Measurements from ENCODE around the gene RABEP2.
"Not testable (repeated sequence)": the region's sequence is repeated elsewhere in the genome, so short reads cannot be mapped to it uniquely, and the experiment has no call there.

The RABEP2 gene

GRCh38 chr16:28950648-28951409 lies 25.8 kb upstream of the RABEP2 start, which contains the start of gene NFATC2IP:
Gene NFATC2IP, plus strand, starts transcription at chr16:28950937. Its CDS starts 75 bp downstream, at chr16:28951012.
- peak within 1 kb of the TSS; percentile 73 for H3K27ac ChIP-seq (ENCODE audit: low read depth, low read length)
- peaks cover 11% of the 10 kb centered on the region for H3K4me1 ChIP-seq (ENCODE audit: insufficient read depth, low read length)
- H3K9ac ChIP-seq (ENCODE audit: low read length), result no peak within 1 kb of the TSS
- H3K36me3 ChIP-seq (ENCODE audit: insufficient read depth, low read length), result peaks cover 26% of the 10 kb centered on the region
- no peaks in the 10 kb centered on the region for H3K27me3 ChIP-seq (ENCODE audit: control insufficient read depth in 1 of 2, insufficient read depth in 2 of 2, low read length in 2 of 2)
- no peaks in the 10 kb centered on the region for H3K9me3 ChIP-seq (ENCODE audit: low read length)
- H3K4me3 ChIP-seq (ENCODE audit: low read depth in 1 of 2, low read length in 2 of 2), result peak within 1 kb of the TSS; percentile 51 to 66

- Histone ChIP-seq H3K9ac (ENCODE audit: low read length) (no peak overlapping the region), H3K36me3 (ENCODE audit: insufficient read depth, low read length) (no peaks in the 10 kb centered on the region), H3K27me3 (ENCODE audit: control insufficient read depth in 1 of 2, insufficient read depth in 2 of 2, low read length in 2 of 2) (no peaks in the 10 kb centered on the region), H3K4me3 (ENCODE audit: low read depth in 1 of 2, low read length in 2 of 2) (no peak overlapping the region), H3K4me1 (ENCODE audit: insufficient read depth, low read length) (peaks cover 11% of the 10 kb centered on the region), H3K27ac (ENCODE audit: low read depth, low read length) (no peak overlapping the region), H3K9me3 (ENCODE audit: low read length) (no peaks in the 10 kb centered on the region)
These were observed 21.6 kb upstream of the RABEP2 start for GRCh38 chr16:28946681-28947080.

GRCh38 chr16:28943281-28943680 lies 18.2 kb upstream of the RABEP2 start:
- no peak overlapping the region for H3K27ac ChIP-seq (ENCODE audit: low read depth, low read length)
- H3K9me3 ChIP-seq (ENCODE audit: low read length), result no peaks in the 10 kb centered on the region
- no peak overlapping the region for H3K4me3 ChIP-seq (ENCODE audit: low read depth in 1 of 2, low read length in 2 of 2)
- H3K4me1 ChIP-seq (ENCODE audit: insufficient read depth, low read length), result peaks cover 9% of the 10 kb centered on the region
- H3K36me3 ChIP-seq (ENCODE audit: insufficient read depth, low read length), result no peaks in the 10 kb centered on the region
- H3K9ac ChIP-seq (ENCODE audit: low read length), result no peak overlapping the region
- no peaks in the 10 kb centered on the region for H3K27me3 ChIP-seq (ENCODE audit: control insufficient read depth in 1 of 2, insufficient read depth in 2 of 2, low read length in 2 of 2)

- not testable (repeated sequence) for H3K9me3 ChIP-seq (ENCODE audit: low read length); H3K4me1 ChIP-seq (ENCODE audit: insufficient read depth, low read length); H3K4me3 ChIP-seq (ENCODE audit: low read depth in 1 of 2, low read length in 2 of 2); H3K36me3 ChIP-seq (ENCODE audit: insufficient read depth, low read length); H3K9ac ChIP-seq (ENCODE audit: low read length); H3K27ac ChIP-seq (ENCODE audit: low read depth, low read length); H3K27me3 ChIP-seq (ENCODE audit: control insufficient read depth in 1 of 2, insufficient read depth in 2 of 2, low read length in 2 of 2)
These were observed 14.8 kb upstream of the RABEP2 start for GRCh38 chr16:28939825-28940224.

- no peak overlapping the region for H3K4me3 ChIP-seq (ENCODE audit: low read depth in 1 of 2, low read length in 2 of 2)
- H3K27me3 ChIP-seq (ENCODE audit: control insufficient read depth in 1 of 2, insufficient read depth in 2 of 2, low read length in 2 of 2), result no peaks in the 10 kb centered on the region
- no peaks in the 10 kb centered on the region for H3K36me3 ChIP-seq (ENCODE audit: insufficient read depth, low read length)
- no peak overlapping the region for H3K27ac ChIP-seq (ENCODE audit: low read depth, low read length)
- no peaks in the 10 kb centered on the region for H3K9me3 ChIP-seq (ENCODE audit: low read length)
- no peak overlapping the region for H3K9ac ChIP-seq (ENCODE audit: low read length)
- no peaks in the 10 kb centered on the region for H3K4me1 ChIP-seq (ENCODE audit: insufficient read depth, low read length)
These were observed 13.7 kb upstream of the RABEP2 start for GRCh38 chr16:28938721-28939120.

GRCh38 chr16:28937222-28937876 lies 12.3 kb upstream of the RABEP2 start:
- no peaks in the 10 kb centered on the region for H3K36me3 ChIP-seq (ENCODE audit: insufficient read depth, low read length)
- no peaks in the 10 kb centered on the region for H3K4me1 ChIP-seq (ENCODE audit: insufficient read depth, low read length)
- H3K27ac ChIP-seq (ENCODE audit: low read depth, low read length), result no peak overlapping the region
- no peak overlapping the region for H3K4me3 ChIP-seq (ENCODE audit: low read depth in 1 of 2, low read length in 2 of 2)
- no peaks in the 10 kb centered on the region for H3K9me3 ChIP-seq (ENCODE audit: low read length)
- H3K27me3 ChIP-seq (ENCODE audit: control insufficient read depth in 1 of 2, insufficient read depth in 2 of 2, low read length in 2 of 2), result no peaks in the 10 kb centered on the region
- no peak overlapping the region for H3K9ac ChIP-seq (ENCODE audit: low read length)

- no peaks in the 10 kb centered on the region for H3K4me1 ChIP-seq (ENCODE audit: insufficient read depth, low read length)
- no peaks in the 10 kb centered on the region for H3K9me3 ChIP-seq (ENCODE audit: low read length)
- H3K4me3 ChIP-seq (ENCODE audit: low read depth in 1 of 2, low read length in 2 of 2), result no peak overlapping the region
- H3K27ac ChIP-seq (ENCODE audit: low read depth, low read length), result no peak overlapping the region
- no peak overlapping the region for H3K9ac ChIP-seq (ENCODE audit: low read length)
- H3K36me3 ChIP-seq (ENCODE audit: insufficient read depth, low read length), result no peaks in the 10 kb centered on the region
- no peaks in the 10 kb centered on the region for H3K27me3 ChIP-seq (ENCODE audit: control insufficient read depth in 1 of 2, insufficient read depth in 2 of 2, low read length in 2 of 2)
These were observed 11.7 kb upstream of the RABEP2 start for GRCh38 chr16:28936784-28937155.

- H3K9me3 ChIP-seq (ENCODE audit: low read length), result no peaks in the 10 kb centered on the region
- H3K4me3 ChIP-seq (ENCODE audit: low read depth in 1 of 2, low read length in 2 of 2), result peak overlapping the region in 1 of 2 donors; percentile 41
- no peak overlapping the region for H3K9ac ChIP-seq (ENCODE audit: low read length)
- H3K27me3 ChIP-seq (ENCODE audit: control insufficient read depth in 1 of 2, insufficient read depth in 2 of 2, low read length in 2 of 2), result no peaks in the 10 kb centered on the region
- H3K36me3 ChIP-seq (ENCODE audit: insufficient read depth, low read length), result no peaks in the 10 kb centered on the region
- no peak overlapping the region for H3K27ac ChIP-seq (ENCODE audit: low read depth, low read length)
- H3K4me1 ChIP-seq (ENCODE audit: insufficient read depth, low read length), result no peaks in the 10 kb centered on the region
These were observed 11.1 kb upstream of the RABEP2 start for GRCh38 chr16:28935924-28936783.

- Histone ChIP-seq H3K4me3 (ENCODE audit: low read depth in 1 of 2, low read length in 2 of 2) (no peak overlapping the region), H3K27me3 (ENCODE audit: control insufficient read depth in 1 of 2, insufficient read depth in 2 of 2, low read length in 2 of 2) (no peaks in the 10 kb centered on the region), H3K4me1 (ENCODE audit: insufficient read depth, low read length) (no peaks in the 10 kb centered on the region), H3K9me3 (ENCODE audit: low read length) (no peaks in the 10 kb centered on the region), H3K36me3 (ENCODE audit: insufficient read depth, low read length) (no peaks in the 10 kb centered on the region), H3K9ac (ENCODE audit: low read length) (no peak overlapping the region), H3K27ac (ENCODE audit: low read depth, low read length) (no peak overlapping the region)
These were observed 10.3 kb upstream of the RABEP2 start for GRCh38 chr16:28935346-28935745.

- no peaks in the 10 kb centered on the region for H3K4me1 ChIP-seq (ENCODE audit: insufficient read depth, low read length)
- no peak overlapping the region for H3K27ac ChIP-seq (ENCODE audit: low read depth, low read length)
- no peak overlapping the region for H3K9ac ChIP-seq (ENCODE audit: low read length)
These were observed 8.1 kb upstream of the RABEP2 start for GRCh38 chr16:28933171-28933570.

GRCh38 chr16:28932339-28933141 lies 7.5 kb upstream of the RABEP2 start:
- H3K27me3 ChIP-seq (ENCODE audit: control insufficient read depth in 1 of 2, insufficient read depth in 2 of 2, low read length in 2 of 2), result no peaks in the 10 kb centered on the region
- no peak overlapping the region for H3K27ac ChIP-seq (ENCODE audit: low read depth, low read length)
- no peak overlapping the region for H3K9ac ChIP-seq (ENCODE audit: low read length)
- H3K4me3 ChIP-seq (ENCODE audit: low read depth in 1 of 2, low read length in 2 of 2), result no peak overlapping the region
- no peaks in the 10 kb centered on the region for H3K9me3 ChIP-seq (ENCODE audit: low read length)
- H3K4me1 ChIP-seq (ENCODE audit: insufficient read depth, low read length), result no peaks in the 10 kb centered on the region
- no peaks in the 10 kb centered on the region for H3K36me3 ChIP-seq (ENCODE audit: insufficient read depth, low read length)

More at GRCh38 chr16:28933171-28933570, 8.1 kb upstream of the RABEP2 start:
- no peaks in the 10 kb centered on the region for H3K27me3 ChIP-seq (ENCODE audit: control insufficient read depth in 1 of 2, insufficient read depth in 2 of 2, low read length in 2 of 2)
- no peaks in the 10 kb centered on the region for H3K9me3 ChIP-seq (ENCODE audit: low read length)
- H3K36me3 ChIP-seq (ENCODE audit: insufficient read depth, low read length), result no peaks in the 10 kb centered on the region
- H3K4me3 ChIP-seq (ENCODE audit: low read depth in 1 of 2, low read length in 2 of 2), result no peak overlapping the region

Measured in muscle layer of colon (tissue), 2 donors.